IPS-15b (cell line): ENCODE results near the gene LHB.
"Not testable (repeated sequence)": the region's sequence is repeated elsewhere in the genome, so short reads cannot be mapped to it uniquely, and the experiment has no call there.

Source experiments
- H3K27me3 ChIP-seq: one replicate; pipeline ENCODE4 v1.6.1; 2013; ENCODE audit warnings: low read length; ENCODE audit not compliant: control insufficient read depth, insufficient read depth
- H3K36me3 ChIP-seq: one replicate; pipeline ENCODE4 v1.6.1; 2013; ENCODE audit warnings: low read length; ENCODE audit not compliant: control insufficient read depth, insufficient read depth
- H3K4me1 ChIP-seq: one replicate; pipeline ENCODE4 v1.6.1; 2013; ENCODE audit warnings: mild to moderate bottlenecking, low read length; ENCODE audit not compliant: control insufficient read depth, insufficient read depth
- H3K4me3 ChIP-seq: one replicate; pipeline ENCODE4 v1.5.1; 2013; ENCODE audit warnings: low read depth, low read length
- H3K9ac ChIP-seq: one replicate; pipeline ENCODE4 v1.6.1; 2013; ENCODE audit warnings: low read depth, mild to moderate bottlenecking, low read length
- H3K9me3 ChIP-seq: one replicate; pipeline ENCODE4 v1.6.1; 2013; ENCODE audit warnings: mild to moderate bottlenecking, low read length; ENCODE audit not compliant: control insufficient read depth, insufficient read depth

LHB gene

DNA sequence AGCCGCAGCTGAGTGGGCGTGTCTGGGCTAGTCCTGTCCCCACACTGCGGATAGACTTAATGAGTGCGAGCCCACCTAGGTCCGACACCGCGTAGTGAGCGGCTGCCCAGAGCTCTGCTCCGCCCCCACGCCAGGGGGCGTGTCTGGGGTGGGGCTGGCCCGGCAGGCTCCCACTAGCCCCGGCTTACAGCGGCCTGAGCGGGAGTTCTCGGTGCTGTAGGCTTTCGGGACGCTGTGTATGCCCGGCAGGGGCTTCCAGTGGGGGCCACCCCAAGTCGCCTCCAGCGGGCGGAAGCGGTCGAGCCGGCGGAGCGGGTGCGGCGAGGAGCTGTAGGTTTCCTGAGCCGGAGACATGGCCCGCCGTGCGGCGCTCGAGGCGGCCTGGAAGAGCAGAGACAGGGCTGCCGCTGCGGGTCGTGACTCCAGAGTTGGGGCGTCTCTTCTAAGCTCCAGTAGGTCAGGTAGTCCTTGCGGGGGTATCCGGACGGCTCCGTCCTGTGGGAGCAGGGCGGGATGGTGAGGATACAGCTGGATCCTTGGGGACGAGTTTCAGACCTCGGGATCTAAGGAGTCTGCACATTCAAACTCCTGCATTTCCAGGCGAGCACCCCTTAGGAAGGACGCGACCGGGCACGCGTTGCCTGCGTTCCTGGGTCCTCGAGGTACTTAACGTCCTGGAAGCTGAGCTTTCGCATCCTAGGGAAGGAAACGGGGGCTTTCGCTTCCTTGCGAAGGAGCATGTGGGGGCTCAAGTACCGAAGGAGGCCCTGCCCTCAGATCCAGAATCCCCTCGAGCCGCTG lies 39.4 kb upstream of the LHB start:
- Histone ChIP-seq H3K36me3 (no peaks in the 10 kb centered on the region), H3K4me1 (no peaks in the 10 kb centered on the region), H3K4me3 (peak overlapping the region; percentile 60), H3K9ac (peak overlapping the region; percentile 12), H3K27me3 (peaks cover 46% of the 10 kb centered on the region), H3K9me3 (no peaks in the 10 kb centered on the region)

DNA sequence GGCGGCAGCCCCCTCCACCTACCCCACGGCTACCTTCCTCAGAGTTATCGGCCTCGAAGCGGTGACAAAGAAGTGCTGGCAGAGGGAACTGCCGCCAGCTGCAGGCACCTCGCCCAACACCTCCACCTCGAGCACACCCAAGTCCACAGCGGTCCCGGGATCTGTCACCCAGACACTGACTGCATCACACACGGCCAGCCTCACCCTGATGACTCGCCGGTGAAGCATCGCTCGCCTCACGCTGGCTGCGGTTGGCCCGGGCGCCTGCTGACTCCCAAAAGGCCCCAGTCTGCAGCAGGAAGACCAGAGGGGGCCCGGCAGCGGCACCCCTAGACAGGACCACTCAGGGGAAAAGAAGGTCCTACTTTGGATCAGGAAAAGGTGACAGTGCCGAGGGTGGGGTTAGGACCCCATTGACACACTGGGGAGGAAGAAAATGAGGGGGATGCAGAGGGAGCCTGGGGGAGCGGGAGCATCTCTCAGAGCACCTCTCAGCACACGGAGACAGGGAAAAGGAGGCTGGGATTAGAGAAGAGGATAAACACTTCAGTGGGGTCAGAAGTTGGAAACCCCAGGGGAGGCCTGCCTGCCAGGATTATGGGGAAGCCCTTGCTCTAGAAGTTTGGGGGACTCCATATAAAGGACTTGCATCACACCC lies 33.6 kb upstream of the LHB start:
- not testable (repeated sequence) for H3K36me3 ChIP-seq, H3K27me3 ChIP-seq, H3K4me3 ChIP-seq, H3K9ac ChIP-seq, H3K9me3 ChIP-seq, H3K4me1 ChIP-seq

DNA sequence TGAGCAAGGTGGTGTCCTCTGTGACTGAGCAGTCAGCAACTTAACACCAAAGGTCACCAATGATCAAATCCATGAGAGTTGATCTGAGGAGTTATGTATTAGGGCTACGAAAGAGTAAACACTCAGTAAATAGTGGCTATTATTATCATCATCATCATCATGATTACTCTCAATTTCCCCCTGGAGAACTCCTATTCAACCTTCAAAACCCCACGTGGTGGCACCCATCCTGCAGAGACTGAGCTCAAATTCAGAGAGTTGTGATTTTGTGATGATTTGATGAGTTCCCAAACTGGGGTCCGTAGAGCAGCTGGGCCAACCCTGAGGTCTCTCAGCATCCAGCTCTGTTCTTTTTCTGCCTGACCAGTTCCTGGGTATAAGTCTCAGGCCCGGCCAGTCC lies 32.9 kb upstream of the LHB start:
- H3K9ac ChIP-seq, H3K27me3 ChIP-seq, H3K4me3 ChIP-seq, H3K9me3 ChIP-seq, H3K36me3 ChIP-seq, H3K4me1 ChIP-seq: not testable (repeated sequence)

DNA sequence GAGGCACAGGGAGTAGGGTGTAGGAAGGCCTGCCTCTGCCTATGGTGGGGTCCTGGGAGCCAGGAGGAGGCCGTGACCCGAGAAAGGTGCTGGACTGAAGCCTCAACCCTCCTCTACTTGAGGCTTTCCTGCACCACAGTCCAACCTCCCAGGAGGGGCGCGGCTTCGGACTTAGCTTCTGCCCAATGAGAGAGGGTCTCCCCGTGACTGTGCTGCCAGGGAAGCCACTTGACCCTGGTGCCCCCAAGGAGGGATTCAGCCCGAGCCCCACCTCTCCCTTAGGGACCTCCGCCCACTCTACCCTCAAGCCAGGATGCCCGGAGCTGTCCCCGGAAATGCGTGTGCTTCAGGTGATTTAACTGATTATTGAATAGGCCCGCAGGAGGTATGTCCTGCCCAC lies 32.1 kb upstream of the LHB start, which contains the start of gene CGB8:
Gene CGB8, minus strand, starts transcription at position 101 of the 400 bp plus-strand sequence. CDS start 372 bp downstream, outside the sequence.
- not testable (repeated sequence) for H3K27me3 ChIP-seq, H3K9me3 ChIP-seq, H3K4me3 ChIP-seq, H3K36me3 ChIP-seq, H3K4me1 ChIP-seq, H3K9ac ChIP-seq

DNA sequence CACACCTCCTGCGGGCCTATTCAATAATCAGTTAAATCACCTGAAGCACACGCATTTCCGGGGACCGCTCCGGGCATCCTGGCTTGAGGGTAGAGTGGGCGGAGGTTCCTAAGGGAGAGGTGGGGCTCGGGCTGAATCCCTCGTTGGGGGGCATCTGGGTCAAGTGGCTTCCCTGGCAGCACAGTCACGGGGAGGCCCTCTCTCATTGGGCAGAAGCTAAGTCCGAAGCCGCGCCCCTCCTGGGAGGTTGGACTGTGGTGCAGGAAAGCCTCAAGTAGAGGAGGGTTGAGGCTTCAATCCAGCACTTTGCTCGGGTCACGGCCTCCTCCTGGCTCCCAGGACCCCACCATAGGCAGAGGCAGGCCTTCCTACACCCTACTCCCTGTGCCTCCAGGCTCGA lies 26.7 kb upstream of the LHB start, which contains the start of gene CGB5:
Gene CGB5, plus strand, starts transcription at position 301 of the 400 bp plus-strand sequence. CDS start 362 bp downstream, outside the sequence.
- H3K9me3 ChIP-seq, H3K4me3 ChIP-seq, H3K9ac ChIP-seq, H3K36me3 ChIP-seq, H3K27me3 ChIP-seq, H3K4me1 ChIP-seq: not testable (repeated sequence)

DNA sequence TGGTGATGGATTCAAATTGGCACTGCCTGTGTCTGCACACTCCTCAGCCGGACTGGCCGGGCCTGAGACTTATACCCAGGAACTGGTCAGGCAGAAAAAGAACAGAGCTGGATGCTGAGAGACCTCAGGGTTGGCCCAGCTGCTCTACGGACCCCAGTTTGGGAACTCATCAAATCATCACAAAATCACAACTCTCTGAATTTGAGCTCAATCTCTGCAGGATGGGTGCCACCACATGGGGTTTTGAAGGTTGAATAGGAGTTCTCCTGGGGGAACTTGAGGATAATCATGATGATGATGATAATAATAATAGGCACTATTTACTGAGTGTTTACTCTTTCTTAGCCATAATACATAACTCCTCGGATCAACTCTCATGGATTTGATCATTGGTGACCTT lies 25.8 kb upstream of the LHB start:
- H3K4me3 ChIP-seq, H3K9me3 ChIP-seq, H3K9ac ChIP-seq, H3K27me3 ChIP-seq, H3K36me3 ChIP-seq, H3K4me1 ChIP-seq: not testable (repeated sequence)

DNA sequence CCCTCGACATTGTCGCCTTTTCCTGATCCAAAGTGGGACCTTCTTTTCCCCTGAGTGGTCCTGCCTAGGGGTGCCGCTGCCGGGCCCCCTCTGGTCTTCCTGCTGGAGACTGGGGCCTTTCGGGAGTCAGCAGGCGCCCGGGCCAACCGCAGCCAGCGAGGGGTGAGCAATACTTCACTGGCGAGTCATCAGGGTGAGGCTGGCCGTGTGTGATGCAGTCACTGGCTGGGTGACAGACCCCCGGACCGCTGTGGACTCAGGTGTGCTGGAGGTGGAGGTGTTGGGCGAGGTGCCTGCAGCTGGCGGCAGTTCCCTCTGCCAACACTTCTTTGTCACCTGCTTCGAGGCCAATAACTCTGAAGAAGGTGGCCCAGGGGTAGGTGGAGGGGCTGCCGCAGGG lies 25.3 kb upstream of the LHB start:
- H3K9ac ChIP-seq = no peak overlapping the region
- H3K27me3 ChIP-seq = no peaks in the 10 kb centered on the region
- no peaks in the 10 kb centered on the region for H3K9me3 ChIP-seq
- H3K4me3 ChIP-seq = no peak overlapping the region
- H3K36me3 ChIP-seq = no peaks in the 10 kb centered on the region
- no peaks in the 10 kb centered on the region for H3K4me1 ChIP-seq

DNA sequence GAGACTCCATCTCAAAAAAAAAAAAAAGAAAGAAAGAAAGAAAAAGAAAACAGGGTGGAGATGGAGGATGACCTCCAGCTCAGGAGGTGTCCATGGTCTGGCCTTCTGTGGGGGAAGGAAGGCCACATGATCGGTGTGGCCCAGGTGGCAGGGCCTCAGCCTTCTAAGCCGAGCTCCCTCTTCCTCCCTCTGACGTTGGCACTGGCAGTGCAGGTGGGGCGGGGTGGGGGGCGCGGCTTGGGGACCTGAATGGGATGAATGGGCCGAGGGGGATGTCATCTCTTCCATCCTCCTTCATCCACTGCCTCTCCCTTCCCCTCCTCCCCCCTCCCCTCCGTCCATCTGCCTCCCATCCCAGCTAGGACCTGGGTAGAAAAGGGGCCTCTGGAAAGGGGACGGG lies 22.8 kb upstream of the LHB start:
- H3K36me3 ChIP-seq, H3K27me3 ChIP-seq, H3K4me1 ChIP-seq, H3K9ac ChIP-seq, H3K9me3 ChIP-seq, H3K4me3 ChIP-seq: not testable (repeated sequence)

DNA sequence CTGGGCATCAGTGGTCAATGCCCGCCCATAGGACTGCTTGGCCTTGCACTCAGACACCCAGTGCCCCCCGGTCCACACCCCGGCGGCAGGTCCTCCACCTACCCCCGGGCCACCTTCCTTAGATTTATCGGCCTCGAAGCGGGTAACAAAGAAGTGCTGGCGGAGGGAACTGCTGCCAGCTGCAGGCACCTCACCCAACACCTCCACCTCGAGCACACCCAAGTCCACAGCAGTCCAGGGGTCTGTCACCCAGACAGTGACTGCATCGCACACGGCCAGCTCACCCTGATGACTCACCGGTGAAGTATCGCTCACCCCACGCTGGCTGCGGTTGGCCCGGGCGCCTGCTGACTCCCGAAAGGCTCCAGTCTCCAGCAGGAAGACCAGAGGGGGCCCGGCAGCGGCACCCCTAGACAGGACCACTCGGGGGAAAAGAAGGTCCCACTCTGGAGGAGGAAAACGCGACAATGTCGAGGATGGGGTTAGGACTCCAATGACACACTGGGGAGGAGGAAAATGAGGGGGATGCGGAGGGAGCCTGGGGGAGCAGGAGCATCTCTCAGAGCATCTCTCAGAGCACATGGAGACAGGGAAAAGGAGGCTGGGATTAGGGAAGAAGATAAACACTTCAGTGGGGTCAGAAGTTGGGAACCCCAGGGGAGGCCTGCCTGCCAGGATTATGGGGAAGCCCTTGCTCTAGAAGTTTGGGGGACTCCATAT lies 21.8 kb upstream of the LHB start:
- H3K4me1 ChIP-seq, H3K4me3 ChIP-seq, H3K36me3 ChIP-seq, H3K9me3 ChIP-seq, H3K9ac ChIP-seq, H3K27me3 ChIP-seq: not testable (repeated sequence)

DNA sequence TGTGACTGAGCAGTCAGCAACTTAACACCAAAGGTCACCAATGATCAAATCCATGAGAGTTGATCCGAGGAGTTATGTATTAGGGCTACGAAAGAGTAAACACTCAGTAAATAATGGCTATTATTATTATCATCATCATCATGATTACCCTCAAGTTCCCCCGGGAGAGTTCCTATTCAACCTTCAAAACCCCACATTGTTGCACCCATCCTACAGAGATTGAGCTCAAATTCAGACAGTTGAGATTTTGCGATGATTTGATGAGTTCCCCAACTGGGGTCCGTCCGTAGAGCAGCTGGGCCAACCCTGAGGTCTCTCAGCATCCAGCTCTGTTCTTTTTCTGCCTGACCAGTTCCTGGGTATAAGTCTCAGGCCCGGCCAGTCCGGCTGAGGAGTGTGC lies 21.2 kb upstream of the LHB start:
- H3K9ac ChIP-seq, H3K9me3 ChIP-seq, H3K4me1 ChIP-seq, H3K4me3 ChIP-seq, H3K27me3 ChIP-seq, H3K36me3 ChIP-seq: not testable (repeated sequence)

DNA sequence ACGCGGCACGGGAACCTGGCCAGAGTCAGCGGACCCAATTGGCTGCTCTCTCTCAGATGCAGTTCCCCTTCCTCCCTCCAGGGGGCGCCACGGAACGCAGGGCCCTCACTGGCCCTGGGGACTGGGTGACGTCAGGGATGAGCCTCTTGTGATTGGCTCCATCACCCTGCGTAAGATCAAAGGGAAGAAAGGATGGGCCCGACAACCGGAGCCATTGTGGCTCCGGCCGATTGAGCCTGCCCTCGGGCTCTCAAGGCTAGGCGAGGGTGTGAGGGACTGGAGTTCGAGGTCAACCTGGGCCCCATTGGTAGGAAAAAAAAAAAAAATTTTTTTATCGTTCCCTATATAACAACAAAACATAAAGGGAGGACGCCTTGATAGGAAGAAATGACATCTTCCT lies 19.9 kb upstream of the LHB start, which contains the start of gene CGB1:
Gene CGB1, minus strand, starts transcription at position 81 of the 400 bp plus-strand sequence. CDS start 184 bp downstream, outside the sequence.
- H3K9ac ChIP-seq, H3K36me3 ChIP-seq, H3K4me1 ChIP-seq, H3K27me3 ChIP-seq, H3K4me3 ChIP-seq, H3K9me3 ChIP-seq: not testable (repeated sequence)
